HG02678 (cell line): Measurements from ENCODE around the gene ITGA11.

Experiments
- ATAC-seq: cut with Tn5 transposase; IDR thresholded peaks from one replicate; pipeline ENCODE4 v1.9.1; 2021; ENCODE audit warnings: mild to moderate bottlenecking, moderate library complexity; ENCODE audit not compliant: unreplicated experiment

The ITGA11 gene

DNA sequence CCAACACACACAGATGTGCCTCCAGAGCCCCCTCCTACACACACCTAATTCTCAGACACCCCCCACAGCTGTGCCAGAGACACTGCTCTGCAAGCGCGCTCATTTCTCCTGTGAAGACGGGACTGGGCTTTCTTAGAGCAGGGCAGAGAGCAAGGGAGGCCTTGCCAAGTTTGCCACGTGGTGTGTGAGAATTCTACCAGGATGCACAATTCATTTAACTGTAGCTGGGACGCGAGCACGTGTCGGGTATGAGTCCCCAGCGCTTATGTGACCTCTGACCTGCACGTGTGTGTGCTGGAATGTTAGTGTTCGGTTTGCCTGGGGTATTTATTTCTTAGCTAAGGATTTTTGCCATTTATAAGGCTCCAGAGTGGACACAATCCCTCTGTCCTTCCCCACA, 117.4 kb downstream of the ITGA11 start:
- ATAC-seq: no peak

DNA sequence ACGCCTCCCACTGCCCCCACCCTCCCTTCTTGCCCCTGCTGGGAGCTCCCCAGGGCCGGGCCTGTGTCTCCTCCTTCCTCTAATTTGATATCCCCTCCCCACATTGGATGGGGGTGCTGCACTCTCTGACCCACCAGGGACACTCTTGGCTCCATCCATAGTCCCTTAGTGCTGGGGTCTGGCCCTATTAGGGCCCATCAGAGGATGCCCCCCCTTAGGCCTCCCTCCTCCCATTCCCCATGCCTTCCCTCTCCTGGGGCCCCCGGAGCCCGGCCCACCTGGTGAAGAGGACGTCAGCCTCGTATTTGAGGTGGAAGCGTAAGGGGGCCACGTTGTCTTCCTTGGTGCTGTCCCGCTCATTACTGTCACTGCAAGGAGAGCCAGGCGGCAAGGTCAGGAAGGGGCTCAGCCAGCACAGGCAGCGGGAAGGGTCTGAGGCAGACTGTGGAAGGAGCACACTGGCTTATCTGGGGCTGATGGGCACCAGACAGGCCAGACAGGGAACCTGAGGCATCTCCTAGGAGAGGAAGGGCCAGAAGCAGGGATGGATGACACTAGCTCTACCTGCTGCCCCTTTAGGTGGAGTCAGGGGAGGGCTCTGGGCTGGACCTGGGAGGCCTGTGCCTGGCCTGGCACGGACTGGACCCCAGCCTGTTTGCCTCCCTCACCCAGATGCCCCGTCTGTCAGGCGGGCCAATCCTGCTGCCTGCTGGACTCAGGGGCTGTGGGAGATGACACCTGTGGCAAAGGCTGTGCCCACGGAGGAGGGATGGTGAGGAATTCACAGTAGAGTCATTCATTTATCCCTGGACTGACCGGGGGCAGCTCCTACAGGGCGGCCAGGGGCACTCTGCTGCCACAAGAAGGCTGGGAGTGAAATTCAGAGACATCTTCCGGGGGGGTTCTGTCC, 118.2 kb downstream of the ITGA11 start:
- no peak for ATAC-seq

DNA sequence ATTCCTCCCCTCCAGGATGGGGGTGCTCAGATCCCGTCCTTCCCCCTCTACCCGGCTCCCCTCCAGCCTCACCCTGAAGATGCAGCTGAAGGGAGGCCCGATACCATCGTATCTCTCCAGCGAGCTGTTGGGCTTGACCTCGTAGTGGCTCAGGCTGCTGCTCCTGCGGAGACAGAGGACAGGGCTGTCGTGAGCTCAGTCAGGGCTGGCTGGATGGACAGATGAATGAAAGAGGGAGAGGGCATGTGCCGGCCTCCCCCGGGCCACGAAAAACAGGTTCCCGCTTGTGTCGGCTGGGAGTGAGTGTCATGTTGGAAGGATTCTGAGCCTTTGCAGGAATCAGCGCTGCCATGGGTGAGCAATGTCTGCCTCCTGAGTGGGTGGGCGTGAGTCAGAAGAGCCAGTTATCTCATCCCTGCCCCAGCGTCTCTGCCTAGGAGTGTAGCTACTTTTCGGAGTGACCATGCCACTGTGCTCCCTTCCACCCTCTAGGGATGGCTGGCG, 119.2 kb downstream of the ITGA11 start:
- no peak for ATAC-seq

DNA sequence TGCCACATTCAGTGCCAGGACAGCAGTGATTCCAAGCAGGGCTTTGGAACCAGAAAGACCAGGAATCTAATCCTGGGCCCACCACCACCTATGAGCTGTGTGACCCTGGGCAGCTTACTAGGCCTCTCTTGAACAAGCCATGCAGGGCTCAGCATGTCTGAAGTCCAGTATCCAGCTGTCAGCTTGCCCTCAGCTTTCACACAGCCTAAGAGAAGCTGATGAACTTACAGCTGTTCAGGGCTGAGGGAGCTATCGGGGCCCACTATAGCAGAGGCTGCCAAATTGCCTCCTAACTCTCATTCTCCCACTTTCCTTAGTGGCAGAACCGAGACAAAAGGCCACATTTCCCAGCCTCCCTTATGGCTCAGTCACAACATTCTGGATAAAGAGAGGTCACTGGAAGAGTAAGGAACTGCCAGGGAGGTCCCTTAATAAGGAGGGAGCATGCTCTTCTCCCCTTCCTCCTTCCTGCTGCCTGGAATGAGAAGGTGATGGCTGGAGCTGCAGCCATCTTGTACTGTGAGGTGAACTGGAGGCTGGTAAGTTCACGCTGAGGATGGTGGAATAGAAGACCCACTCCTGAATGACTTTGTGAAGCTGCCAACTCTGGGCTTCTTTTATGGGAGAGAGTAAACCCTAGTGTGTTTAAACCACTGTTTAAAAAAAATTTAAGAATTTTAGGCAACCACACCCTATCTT, 120.0 kb downstream of the ITGA11 start:
- no peak for ATAC-seq

DNA sequence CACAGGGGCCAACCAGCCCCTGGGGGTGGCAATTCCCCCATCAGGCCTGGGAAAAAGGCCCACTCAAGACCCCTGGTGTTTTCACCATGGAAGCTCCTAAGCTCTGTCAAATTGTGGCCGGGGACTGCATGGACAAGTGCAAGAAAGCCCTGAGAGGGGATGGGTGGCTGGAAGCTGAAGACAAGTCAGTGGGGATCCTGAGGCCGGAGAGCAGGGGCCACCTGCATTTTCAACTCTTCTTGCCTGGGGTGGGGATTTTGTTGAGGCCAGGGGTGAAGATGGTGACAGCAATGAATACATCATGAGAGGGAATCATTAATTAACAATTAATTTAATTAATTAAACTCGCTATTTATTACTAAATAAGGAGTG, 120.5 kb downstream of the ITGA11 start:
- no peak for ATAC-seq

GRCh38 chr15:68310804-68311463, 121.0 kb downstream of the ITGA11 start:
- no peak for ATAC-seq

DNA sequence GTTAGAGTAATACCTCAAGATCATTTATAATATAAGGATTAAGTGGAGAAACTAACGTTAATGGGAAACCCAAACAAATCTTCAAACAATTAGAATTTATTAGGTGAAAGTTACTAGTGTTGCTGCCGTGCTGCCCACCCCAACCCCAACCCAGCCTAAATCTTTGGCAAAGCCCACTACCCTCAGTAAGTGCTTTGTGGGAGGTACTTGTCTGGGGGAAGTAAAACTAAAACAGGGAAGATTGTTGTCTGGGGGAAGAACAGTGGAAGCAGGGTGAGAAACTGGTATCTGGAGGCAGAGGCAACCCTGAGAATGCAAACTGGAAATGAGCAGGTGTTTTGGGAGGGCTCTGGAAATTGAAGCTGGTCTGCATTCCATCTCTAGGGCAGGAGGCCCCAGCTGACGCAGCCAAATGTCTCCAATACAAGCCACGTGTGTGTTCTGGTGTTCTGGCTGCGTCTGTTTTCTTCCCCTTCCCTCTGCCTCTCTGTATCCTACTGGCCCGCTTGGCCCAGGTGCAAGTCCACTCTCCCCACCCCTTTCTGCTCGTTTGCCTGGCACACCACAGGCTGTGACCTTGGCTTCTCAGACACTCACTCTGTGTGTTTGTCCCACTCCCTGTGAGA, 121.7 kb downstream of the ITGA11 start:
- no peak for ATAC-seq

- no peak for ATAC-seq
Observed at GRCh38 chr15:68309024-68309423, 122.9 kb downstream of the ITGA11 start.

DNA sequence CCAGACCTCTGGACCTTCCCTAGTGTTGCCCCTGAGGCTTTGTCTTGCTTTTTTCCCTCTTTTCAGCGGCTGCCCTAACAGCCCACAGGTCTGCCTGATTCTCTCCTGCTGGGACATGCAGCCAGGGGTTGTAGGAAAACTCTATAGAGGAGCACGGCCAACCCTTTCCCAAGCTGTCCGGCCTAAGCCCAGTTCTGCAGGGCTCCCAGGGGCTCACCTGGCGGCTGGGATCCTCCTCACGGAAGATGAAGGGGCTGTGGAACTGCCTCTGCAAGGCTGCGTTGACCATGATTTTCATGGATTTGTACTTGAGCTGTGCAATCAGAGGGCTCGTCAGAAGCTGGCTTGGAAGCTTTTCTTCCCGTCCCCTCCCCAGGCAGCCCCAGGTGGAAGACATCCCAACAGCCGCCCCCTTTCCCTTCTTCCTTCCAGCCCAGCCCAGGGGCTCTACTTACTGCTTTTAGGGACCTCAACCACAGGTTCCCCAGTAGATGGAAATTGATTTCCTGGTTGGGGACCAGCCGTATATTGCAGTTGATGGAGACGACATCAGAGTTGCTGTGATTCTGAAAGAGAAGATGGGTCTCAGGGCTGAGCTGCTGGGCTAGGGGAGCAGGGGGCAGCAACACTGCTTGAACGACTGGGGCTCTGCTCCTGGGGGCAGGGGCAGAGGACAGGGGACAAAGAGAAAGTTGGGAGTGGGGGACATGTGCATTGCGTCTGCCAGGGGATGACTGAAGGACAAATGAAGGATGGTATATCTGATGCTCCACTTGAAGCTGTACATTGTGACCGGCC, 124.6 kb downstream of the ITGA11 start:
- no peak for ATAC-seq

DNA sequence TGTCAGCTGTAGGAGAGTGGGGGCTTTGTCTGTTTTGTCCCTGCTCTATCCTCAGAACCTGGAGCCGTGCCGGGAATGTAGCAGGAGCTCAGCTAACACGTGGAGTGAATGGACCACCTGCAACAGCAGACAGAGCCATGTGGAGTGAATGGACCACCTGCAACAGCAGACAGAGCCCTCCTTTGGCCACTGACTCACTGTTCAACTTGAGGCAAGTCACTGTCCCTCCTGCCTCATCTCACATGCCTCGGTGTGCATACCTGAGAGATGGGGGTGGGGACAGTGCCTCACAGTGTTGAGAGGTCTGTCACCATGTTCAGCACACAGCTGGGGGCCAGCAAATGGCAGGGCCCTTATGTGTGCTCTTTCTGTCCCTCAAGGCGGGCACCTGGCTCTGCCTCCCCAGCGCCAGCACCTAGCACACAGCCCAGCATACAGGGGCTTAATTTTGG, 126.5 kb downstream of the ITGA11 start:
- no peak for ATAC-seq

- no peak for ATAC-seq
Observed at GRCh38 chr15:68304589-68305337, 127.2 kb downstream of the ITGA11 start.

- ATAC-seq: no peak
Observed at GRCh38 chr15:68303560-68304436, 128.2 kb downstream of the ITGA11 start.

DNA sequence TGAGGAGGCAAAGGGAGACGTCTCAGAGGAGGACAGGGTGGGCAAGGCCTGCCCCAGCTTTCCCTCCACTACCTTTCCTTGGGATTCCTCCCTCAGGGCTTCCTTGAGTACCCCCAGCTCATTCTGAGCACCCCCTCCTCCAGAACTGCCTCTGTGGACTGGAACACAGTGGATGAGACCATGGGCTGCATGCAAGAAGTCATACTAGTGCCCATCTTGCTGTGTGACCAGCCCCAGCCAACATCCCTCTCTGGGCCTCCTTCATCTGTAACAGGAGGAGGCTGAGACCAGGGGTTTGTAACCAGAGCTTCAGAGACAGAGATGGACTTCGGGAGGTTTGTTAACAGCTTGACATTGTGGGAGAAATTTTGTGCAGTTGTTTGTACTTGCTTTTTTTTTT, 128.8 kb downstream of the ITGA11 start:
- no peak for ATAC-seq

DNA sequence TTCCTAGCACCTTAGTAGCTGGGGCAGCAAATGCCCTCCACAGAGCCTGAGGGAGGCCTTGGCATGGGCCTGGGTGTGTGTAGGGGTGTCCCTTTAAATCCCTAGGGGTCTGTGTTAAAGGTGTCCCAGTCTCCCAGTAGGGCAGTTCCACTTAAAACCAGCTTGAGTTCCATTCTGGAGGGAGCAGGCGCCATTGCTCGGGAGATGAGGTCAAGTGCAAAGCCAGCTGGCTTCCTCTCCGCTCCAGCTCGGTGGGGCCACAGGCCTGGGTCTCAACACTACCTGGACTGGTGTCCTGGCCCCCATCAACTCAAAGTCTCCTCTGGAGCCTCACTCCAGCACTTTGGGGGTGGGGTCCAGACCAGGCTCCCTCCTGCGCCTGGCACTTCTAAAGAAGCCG, 129.2 kb downstream of the ITGA11 start:
- ATAC-seq: no peak

GRCh38 chr15:68301301-68301700, 130.7 kb downstream of the ITGA11 start:
- ATAC-seq: no peak

- ATAC-seq: no peak
Observed at GRCh38 chr15:68300115-68300940, 131.6 kb downstream of the ITGA11 start.

- ATAC-seq: peak; percentile 4
Observed at GRCh38 chr15:68299436-68299835, 132.5 kb downstream of the ITGA11 start.
